NCI-H2107 (cell line): ENCODE measurements around the gene MARK3.
A peak's percentile ranks its signal among the peaks of the same experiment; 100 is the strongest.

Experiments
- DNase-seq: peaks from one replicate; lab custom pipeline; 2025; lab: John Stamatoyannopoulos, UW

The MARK3 gene

GRCh38 chr14:103539056-103539825 is 154.0 kb downstream of the MARK3 start:
- no peak for DNase-seq

GRCh38 chr14:103540821-103541708 is 155.8 kb downstream of the MARK3 start:
- DNase-seq = no peak

- no peak for DNase-seq
Observed at GRCh38 chr14:103541709-103542604, 156.7 kb downstream of the MARK3 start.

DNA sequence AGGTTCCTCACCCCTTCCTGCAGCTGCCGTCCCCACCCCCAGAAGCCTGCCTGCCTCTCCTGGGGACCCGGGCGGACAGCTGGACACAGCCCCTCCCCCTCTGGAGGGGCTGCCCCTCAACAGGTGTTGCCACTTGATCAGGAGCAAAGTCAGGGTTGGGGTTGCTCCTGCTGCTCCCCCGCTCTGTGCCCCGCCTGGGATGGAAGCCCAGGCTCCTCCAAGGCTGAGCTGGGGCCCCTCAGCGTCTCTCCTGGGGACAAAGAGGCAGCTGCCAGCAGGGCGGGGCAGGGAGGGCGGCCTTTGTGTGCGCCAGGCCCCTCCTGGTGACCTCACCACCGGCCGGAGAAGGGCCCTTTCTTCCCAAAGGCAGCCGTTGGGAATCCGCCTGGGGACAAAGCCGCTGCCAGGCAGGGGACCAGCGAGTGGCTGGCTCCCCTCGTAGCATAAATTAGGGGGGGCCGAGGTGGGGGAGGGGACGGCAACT is 157.4 kb downstream of the MARK3 start:
- DNase-seq = peak; percentile 80

GRCh38 chr14:103543140-103543539 is 157.9 kb downstream of the MARK3 start:
- DNase-seq = no peak

DNA sequence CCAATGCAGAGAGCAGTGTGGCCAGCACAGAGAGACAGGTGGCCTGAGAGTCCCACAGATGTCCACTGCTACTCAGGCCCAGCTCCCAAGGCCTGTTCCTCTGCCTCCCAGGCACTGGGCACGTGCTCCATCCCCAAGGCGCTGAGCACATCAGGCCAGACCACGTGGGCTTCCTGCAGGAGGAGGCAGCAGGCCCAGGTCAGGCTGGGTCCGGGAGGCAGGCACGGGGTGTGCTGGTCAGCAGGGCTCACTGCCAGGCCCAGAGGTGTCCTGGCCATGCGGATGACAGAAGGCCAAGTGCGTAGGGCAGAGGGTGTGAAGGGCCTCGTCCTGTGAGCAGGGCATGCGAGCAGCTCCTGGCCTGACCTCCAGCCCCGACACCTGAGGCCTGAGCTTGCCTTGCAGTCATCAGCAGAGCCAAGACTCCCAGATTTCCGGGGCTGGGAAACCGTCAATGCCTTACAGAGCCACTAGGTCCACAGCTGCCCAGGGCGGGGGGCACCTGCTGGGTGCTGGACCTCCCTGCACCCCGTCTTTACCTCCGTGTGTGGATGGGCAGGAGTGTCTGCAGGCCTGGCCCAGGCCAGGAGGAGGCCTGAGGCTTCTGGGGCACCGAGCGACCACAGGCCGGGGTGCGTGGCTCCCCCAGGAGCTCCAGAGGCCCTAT is 158.6 kb downstream of the MARK3 start:
- DNase-seq = no peak

DNA sequence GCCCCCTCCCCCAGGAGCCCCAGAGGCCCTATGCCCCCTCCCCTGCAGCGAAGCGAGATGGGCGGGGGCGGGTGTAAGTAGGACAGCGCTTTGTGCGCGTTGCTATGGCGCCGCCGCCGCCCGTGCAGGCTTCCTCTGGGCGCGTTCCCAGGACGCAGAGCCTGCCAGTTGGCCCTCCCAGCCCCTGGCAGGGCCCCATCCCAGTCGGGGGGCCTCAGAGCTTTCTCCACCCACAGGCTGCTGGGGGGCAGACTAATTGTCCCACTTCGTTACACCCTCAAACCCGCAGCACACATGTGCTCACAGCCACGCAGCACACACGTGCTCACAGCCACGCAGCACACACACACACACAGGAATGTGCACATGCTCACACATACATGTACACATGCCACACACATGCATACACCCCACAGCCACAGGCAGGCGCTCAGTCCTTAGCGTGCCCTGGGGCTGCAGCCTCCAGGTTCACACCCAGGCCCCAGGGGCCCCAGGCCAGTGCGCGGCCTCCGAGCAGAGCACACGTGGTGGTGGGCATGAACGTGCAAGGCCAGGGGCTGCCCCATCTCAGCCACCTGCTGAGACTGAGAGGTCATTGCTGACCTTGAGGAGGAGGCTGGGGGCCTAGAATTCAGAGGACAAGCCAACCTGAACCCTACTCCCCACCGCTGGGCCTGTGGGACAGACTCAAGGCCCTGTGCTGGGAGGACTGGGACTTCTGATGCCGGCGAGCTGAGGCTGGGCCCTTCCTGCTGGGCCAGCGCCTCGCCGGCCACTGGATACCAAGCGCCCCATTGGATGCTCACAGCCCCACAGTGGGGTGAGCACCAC is 159.4 kb downstream of the MARK3 start:
- no peak for DNase-seq

- DNase-seq = no peak
Observed at GRCh38 chr14:103545219-103545914, 160.2 kb downstream of the MARK3 start.

DNA sequence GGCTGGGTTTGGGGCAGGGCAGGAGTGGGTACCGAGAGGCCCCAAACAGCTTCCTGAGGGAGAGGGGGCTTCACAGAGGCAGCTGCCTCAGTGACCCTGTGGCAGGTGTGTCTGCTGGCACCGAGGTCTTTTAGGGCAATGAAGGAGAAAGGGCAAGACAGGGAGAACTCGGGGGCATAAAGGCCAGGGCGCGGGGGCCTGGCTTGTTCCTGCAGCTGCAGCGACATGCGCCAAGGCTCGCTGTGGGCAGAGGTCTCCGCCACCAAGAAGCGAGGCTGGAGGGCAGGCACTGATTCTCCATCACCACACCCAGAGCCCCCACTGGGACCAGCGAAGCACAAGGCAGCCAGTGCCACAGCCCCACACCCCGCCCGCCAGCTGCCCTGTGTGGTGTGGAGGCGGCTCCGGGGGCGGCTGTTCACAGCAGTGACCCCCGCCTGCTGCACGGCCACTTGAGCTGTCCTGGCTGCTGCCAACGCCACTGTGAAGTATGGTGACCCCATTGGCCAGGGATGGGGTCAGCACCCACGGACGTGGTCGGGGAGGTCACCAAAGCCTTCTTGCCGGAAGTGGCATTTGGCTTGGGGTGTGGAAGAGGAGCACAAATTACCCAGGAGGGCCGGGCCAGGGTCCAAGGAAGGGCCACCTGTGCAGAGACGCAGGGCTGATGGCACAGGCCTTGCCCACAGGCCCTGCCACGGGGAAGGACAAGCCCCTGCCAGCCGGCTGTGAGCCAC is 160.9 kb downstream of the MARK3 start:
- no peak for DNase-seq

DNA sequence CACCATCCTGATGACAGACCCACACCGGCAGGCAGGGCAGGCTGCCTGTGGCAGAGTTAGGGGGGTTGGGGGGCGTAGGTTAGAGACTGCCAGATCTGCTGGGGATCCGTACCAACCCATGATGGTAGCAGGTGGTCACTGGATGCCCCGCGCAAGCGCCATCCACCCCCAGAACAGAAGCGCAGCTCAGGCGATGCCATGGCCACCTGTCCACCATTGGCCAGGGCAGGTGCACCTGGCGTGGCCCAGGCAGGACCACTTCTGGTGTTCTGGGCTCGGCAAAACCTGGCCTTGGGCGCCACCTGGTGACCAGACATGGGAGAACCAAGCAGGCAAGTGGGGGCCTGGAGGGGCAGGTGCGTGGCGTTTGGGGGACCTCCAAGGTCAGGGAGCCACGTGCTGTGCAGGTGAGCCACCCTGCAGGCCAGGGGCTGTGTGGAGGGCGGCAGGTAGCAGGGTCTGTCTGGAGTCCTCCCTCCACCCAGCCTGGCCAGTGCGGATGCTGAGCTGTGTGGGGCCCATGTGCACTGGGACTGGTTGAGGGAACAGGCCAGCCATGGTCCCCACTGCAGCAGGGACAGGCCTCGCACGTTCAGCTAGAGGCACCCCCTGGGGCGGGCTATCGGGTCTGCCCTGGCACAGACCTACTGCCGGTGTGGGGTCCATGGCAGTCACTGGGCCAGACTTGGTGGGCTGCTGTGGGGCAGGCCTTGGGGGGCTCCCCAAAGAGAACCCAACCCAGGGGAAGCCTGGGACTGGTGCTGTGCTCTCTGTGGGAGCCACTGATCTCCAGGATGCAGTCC is 161.6 kb downstream of the MARK3 start:
- peak; percentile 51 for DNase-seq

DNA sequence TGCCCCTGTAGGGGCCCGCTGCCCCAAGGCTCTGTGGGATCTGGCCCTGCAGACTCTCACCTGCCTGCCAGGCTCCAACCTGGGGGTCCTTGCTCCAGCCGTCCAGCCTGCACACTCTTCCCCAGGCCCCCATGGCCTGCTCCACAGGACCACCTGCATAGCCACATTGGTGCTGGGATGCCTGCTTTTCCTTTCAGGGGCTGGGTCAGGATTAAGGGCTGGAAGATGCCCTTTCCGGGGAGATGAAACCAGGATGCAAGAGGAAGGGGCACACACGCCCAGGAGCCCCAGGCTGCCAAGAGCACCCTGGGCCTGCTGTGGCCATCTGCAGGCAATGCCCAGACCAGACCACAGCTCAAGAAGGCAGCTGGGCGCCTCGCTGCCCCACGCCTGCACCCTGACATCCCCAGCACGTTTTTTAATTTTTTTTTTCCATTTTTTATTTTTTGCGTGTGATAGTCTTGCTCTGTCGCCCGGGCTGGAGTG is 162.3 kb downstream of the MARK3 start:
- no peak for DNase-seq

DNA sequence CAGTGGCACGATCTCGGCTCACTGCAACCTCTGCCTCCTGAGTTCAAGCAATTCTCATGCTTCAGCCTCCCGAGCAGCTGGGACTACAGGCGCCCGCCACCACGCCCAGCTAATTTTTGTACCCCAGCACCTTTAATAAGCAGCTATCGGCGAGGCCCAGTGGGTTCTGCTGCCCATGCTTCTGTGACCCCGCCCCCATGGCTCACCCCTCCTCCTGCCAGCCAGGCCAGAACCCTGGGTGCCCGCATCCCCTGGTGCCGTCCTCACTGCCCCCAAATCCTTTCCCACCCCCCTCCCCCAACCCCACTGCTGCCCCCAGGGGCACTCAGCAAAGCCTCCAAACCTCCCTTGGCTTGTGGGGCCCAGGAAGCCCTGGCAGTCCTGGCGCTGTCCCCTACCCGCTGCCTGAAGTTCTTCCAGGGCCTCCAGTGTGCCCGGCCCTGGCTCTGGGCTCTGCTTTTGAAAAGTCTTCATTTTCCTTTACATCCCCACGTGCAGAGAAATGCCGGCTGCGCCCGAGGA is 162.8 kb downstream of the MARK3 start:
- no peak for DNase-seq

DNA sequence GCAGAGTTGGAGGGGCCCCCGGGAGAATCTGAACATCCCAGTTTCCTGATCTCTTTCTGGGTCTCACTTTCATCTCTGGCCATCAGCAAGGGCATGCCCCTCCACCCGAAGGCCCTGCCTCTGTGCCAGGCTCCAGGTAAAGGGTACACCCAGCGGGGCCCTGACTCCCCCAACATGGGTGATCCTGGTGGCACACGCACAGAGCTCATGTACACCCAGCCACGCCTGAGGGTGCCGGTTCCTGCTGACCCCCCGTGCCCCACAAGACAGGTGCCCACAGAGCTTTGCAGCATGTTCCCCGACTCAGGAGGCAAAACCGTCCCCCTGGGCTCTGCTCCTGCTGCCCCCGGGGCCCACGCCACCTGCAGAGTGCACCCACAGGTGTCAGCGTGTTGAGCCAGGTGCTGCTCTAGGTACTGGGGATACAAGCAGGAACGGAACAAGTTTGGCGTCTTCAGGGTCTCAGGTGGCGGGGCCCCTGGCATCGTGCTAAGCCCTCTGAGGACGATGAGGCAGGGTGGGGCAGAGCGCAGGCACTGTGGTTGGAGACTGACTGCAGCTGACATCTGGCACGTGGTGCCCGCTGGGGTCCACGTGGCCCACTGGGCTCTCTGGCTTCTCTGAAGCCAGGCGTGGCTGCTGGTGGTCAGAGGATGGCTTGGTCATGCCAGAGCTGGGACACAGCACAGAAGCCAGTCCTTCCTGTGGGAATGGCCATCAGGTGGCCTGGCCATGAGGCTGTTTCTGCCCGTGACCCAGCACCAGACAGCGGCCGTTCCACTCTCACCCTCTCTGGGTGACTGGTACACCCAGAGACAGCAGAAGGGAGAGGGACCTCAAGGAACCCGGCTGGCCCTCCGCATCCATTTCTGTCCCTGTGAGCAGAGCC is 163.5 kb downstream of the MARK3 start:
- DNase-seq = no peak

- DNase-seq = no peak
Observed at GRCh38 chr14:103549361-103550311, 164.4 kb downstream of the MARK3 start.

DNA sequence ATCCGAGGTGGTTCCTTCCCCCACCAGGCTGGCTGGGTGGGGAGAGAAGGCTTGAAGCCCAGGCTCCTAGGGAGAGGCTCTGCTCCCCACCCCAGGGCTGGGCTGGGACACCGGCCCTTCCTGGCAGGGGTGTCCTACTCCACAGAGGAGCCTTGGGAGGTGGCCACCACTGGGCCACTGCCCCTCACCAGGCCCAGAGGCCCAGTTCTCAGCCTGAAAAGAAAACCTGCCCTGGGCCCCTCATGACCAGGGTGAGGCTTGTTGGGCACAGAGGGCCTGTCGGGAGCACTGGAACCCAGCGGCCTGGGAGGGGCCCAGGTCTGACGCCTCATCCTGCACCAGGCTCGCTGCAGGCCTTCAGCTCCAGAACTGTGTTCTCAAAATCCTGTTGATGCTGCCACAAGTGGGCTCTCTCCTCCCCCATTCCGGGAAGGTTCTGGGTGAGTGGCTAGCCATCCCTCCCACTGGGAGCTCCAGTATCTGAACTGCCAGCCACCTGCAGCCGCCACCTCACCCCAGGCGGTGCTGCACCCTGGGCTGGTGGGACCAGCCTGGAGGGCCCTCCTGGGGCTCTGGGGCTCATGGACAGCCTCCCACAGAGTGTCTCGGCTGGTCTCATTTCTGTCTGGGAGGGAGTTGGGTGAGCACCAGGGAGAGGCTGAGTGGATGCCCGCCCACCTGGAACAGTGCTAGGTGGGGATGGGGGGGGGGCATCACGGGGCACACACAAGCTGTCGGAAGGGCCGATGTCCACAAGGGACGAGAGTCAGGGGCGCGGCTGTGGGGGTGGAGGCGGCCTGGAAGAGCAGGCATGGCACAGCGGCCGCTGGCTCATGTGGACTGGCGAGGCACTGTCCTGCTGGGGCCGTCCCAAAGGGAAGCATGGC is 165.5 kb downstream of the MARK3 start:
- DNase-seq = peak; percentile 90
